GM18870 (cell line): ENCODE data around the gene LPCAT3.

Experiments used
- ATAC-seq: cut with Tn5 transposase; IDR thresholded peaks from one replicate; pipeline ENCODE4 v1.9.1; 2021; ENCODE audit warnings: moderate library complexity; ENCODE audit not compliant: unreplicated experiment

LPCAT3 gene

DNA sequence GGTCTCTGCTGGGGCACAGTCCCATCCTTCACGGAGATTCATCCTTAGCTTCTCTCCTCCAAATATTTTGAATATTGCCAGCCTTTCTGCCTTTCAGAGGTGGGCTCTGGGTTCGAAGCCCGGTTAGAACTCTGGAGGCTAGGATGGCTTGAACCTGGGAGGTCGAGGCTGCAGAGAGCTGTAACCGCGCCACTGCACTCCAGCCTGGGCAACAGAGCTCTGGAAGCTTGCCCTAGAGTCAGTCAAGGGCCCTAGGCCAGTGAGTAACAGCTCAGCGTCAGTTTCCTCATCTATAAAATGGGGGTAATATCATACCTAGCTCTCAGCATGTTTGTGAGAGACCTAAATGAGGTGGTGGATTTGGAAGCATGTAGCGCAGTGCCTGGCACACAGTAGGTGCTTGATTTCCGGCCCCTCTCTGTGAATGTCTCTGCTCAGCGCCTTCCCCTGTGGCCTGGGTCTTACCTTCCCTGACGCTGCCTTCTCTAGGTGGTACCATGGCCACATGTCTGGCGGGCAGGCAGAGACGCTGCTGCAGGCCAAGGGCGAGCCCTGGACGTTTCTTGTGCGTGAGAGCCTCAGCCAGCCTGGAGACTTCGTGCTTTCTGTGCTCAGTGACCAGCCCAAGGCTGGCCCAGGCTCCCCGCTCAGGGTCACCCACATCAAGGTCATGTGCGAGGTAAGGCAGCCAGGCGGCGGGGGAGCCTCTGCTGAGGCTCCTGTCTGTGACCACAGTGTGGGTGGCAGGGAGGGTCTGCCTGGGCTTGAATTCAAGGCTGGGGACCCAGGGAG is 63.8 kb downstream of the LPCAT3 start:
- ATAC-seq: no peak

GRCh38 chr12:6953442-6954315 is 64.6 kb downstream of the LPCAT3 start:
- peak; percentile 44 for ATAC-seq

GRCh38 chr12:6952863-6953441 is 65.3 kb downstream of the LPCAT3 start:
- peak; percentile 2 for ATAC-seq

- no peak for ATAC-seq
Measured at GRCh38 chr12:6952121-6952862, 66.0 kb downstream of the LPCAT3 start.

DNA sequence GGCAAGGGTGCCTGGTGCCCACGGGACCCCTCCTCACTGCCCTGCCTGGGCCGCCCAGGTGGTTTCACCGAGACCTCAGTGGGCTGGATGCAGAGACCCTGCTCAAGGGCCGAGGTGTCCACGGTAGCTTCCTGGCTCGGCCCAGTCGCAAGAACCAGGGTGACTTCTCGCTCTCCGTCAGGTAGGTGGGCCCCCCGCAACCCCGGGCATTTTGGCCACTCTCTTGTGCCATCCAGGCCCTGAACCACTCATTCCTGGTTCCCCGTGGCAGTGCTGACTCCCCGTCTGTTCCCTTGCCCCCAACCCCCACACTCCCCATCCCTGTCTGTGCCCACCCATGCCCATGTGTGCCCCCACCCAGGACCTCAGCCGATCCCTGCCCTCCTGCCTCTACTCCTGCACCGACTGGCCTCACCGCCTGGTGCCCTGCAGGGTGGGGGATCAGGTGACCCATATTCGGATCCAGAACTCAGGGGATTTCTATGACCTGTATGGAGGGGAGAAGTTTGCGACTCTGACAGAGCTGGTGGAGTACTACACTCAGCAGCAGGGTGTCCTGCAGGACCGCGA is 66.6 kb downstream of the LPCAT3 start:
- ATAC-seq: no peak

DNA sequence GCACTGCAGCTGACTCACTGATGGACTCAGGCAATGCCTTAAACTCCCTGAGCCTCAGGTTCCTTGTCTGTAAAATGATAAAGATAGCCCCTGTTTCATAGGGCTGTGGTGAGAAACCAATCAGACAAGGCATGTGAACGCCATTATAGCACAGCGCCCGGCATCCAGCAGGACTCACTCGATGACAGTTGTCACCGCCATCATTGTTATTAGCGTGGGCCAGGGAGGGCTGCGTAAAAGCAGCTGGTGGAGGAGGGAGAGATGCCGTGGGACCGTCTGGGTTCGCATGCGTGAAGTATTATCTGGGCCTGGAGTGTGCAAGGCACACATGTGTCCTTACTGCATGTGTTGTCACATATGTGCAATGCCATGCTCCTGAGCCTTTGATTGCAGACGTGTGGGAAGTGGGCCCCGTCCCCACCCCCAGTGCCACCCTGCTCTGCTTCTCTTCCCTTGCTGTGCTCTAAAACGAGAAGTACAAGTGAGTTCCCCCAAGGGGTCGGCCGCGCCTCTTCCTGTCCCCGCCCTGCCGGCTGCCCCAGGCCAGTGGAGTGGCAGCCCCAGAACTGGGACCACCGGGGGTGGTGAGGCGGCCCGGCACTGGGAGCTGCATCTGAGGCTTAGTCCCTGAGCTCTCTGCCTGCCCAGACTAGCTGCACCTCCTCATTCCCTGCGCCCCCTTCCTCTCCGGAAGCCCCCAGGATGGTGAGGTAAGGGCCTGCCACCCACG is 67.3 kb downstream of the LPCAT3 start, which contains the start of gene PTPN6:
PTPN6 (plus strand) TSS at position 546 of the 730 bp plus-strand sequence; CDS start at position 703, 157 bp downstream.
- ATAC-seq: no peak

DNA sequence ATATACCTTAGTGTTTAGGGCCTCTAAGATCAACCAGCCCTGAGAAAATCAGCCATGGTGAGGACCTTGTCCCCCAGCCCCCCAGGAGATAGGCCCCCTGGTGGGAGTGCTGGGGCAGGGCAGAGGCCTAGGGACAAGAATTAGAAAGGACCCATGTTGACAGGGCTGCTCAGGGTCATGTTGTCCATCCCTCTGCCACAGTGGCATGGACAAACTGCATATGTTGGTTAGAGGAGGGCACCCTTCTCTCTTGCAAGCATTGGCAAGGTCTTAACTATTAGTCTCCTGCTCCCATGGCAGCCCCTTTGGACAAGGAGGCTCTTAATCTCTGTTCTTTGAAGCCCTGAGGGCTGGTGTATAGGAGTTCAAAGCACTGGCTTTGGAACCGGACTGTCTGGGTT is 67.9 kb downstream of the LPCAT3 start:
- no peak for ATAC-seq

DNA sequence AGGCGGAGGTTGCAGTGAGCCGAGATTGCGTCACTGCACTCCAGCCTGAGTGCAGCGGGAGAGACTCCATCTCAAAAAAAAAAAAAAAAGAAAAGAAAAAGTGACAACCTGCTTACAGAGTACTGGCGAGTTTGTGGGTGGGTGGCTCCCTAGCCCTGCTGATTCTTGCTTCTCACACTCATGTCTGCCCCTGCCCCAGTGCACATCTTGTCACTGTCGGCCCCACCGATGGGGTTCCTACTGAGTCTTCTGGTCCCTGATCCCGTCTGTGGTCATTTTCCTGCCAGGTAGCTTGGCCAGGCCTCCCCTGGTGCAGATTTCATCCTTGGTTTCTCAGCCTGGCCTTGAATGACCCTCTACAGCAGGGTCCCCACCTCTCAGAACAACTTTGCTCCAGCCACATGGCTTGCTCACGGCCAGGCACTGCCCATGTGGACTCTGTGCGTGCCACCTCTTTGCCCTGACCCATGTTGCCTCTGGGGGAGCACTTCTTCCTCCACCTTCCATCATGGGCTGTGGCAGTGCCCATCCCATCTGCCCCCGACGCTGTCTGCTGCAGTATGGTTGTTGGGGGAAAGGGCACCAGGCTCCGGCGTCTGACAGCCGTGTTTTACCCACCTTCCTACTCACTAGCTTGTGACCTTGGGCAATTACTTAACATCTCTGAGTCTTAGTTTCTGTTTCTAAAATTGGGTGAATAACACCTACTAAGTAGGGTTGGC is 69.2 kb downstream of the LPCAT3 start:
- ATAC-seq: no peak

DNA sequence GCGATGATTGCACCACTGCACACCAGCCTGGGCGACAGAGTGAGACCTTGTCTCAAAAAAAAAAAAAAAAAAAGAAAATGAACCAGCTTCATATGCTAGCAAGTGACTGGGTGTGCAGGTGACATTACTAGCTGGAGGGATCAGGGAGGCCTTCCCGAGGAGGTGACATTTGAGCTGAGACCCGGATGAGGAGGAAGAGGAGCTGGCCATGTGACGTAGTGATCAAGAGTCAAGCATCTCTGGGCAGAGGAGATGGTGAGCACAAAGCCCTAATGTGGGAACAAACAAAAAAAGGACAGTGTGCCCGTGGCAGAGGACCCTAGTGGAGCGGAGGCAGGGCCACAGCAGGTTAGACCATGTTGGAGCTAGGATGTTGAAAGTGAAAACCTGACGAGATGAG is 70.7 kb downstream of the LPCAT3 start:
- ATAC-seq: no peak

DNA sequence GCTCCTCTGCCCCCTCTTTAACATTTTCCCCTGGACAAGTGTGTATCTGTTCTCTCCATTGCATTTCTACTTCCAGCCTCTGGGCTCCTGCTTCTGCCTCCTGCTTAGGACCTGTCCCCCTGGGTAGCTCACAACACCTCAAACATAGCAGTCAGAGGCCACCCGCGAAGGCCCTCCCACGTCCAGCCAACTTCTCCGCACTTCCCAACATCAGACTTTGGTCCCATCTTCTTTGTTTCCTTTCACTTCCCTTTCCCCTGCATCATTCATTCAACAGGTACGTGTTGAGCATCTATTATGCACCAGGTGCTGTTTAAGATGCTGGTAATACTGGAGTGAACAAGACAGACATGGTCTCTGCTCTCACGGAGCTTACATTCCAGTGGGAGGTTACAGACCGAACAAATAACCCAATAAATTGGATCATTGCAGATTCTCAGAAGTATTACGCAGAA is 71.3 kb downstream of the LPCAT3 start:
- no peak for ATAC-seq

- peak; percentile 18 for ATAC-seq
Measured at GRCh38 chr12:6946033-6946919, 72.0 kb downstream of the LPCAT3 start.

DNA sequence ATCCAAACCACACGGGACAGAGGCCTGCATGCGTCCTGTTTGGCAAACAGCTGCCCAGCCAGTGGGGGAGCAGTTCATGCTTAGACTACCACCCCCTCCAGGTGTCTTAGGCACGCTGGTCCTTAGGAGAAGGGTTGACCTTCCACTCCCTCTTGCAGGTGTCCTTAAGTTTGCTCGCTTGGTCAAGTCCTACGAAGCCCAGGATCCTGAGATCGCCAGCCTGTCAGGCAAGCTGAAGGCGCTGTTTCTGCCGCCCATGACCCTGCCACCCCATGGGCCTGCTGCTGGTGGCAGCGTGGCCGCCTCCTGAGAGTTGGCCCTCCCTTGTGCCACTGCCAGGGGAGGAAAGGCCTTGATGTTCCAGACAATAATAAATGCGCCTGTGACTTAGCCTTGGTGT is 72.7 kb downstream of the LPCAT3 start:
- no peak for ATAC-seq

DNA sequence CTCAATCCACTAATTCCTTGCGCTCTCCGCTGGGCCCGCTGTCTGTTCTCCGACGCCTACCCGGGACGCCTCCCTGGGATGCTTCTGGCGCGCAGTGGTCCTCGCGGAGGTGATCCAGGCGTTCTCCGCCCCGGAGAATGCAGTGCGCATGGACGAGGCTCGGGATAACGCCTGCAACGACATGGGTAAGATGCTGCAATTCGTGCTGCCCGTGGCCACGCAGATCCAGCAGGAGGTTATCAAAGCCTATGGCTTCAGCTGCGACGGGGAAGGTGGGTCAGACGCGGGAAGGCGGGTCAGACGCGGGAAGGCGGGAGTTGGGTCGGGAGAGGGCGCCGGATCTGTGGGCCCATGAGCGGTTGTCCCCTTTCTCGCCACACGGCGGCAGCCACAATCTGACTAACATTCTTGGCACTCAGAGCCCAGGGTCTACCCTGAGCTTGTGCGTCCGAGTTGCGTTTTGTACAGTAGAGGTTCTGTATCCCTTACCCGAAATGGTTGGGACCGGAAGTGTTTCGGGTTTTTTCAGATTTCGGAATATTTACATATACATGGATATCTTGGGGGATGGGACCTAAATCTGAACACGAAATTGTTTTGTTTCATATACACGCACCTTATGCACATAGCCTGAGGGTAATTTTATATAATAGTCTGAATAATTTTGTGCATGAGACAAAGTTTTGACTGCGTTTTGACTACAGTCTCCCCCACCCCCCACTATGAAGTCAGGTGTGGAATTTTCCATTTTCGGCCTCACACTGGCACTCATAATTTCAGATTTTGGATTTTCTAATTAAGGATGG is 73.7 kb downstream of the LPCAT3 start:
- ATAC-seq: peak; percentile 25

DNA sequence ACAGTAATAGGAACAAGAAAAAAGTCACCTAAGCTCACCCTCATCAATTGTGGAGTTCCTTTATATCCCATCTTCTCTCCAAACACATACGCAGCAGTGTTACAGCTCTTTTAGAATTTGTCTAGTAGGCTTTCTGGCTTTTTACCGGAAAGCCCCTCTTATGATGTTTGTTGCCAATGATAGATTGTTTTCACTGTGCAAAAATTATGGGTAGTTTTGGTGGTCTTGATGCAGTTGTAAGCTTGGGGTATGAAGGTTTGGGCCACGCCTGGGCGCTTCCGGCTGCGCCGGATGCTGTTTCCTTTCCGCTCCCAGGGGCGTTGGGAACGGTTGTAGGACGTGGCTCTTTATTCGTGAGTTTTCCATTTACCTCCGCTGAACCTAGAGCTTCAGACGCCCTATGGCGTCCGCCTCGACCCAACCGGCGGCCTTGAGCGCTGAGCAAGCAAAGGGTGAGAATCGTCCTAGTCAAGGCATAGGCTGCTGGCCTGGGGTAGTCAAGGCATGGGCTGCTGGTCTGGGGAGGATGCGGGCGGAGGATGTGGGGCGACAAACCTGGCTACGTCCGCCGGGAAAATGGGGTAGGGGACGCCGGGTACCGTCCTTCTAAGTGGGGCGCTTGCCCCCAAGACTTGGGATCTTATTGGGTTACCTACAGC is 74.4 kb downstream of the LPCAT3 start, which contains the start of the genes C12orf57 and RNU7-1:
C12orf57 (plus strand) TSS at position 301 of the 659 bp plus-strand sequence; CDS start at position 401, 100 bp downstream.
RNU7-1 (plus strand) TSS at position 95 of the 659 bp plus-strand sequence.
- ATAC-seq: peak; percentile 39

DNA sequence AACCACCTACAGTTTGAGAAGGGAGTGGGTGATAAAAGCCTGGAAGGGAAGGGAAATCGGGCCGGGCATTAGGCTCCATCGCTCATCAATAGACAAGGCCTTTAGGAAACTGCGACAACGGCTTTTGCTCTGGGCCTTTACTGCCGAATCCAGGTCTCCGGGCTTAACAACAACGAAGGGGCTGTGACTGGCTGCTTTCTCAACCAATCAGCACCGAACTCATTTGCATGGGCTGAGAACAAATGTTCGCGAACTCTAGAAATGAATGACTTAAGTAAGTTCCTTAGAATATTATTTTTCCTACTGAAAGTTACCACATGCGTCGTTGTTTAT is 74.9 kb downstream of the LPCAT3 start:
- peak; percentile 28 for ATAC-seq

GRCh38 chr12:6942331-6942665 is 76.0 kb downstream of the LPCAT3 start:
- ATAC-seq: no peak

DNA sequence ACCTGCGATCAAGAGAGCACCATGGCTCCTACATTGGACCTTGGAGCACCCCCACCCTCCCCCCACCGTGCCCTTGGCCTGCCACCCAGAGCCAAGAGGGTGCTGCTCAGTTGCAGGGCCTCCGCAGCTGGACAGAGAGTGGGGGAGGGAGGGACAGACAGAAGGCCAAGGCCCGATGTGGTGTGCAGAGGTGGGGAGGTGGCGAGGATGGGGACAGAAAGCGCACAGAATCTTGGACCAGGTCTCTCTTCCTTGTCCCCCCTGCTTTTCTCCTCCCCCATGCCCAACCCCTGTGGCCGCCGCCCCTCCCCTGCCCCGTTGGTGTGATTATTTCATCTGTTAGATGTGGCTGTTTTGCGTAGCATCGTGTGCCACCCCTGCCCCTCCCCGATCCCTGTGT is 76.5 kb downstream of the LPCAT3 start:
- no peak for ATAC-seq
